Natural killer cell (primary cell): ENCODE results near the gene IL3RA. TPM values are rescaled to one million over a fixed set of nuclear protein-coding genes. Genes with fewer than 3 reads are reported as not detected.

Experiments
- ATAC-seq, 3 donors: fragments of 150-1000 bp in 2 of 3; fragments of 200-7000 bp in 1 of 3; cut with Tn5 transposase; 1 replicate in 1 of 3; 2 replicates in 2 of 3; pipeline ENCODE4 v1.10.0; 2021; ENCODE audit warnings: mild to moderate bottlenecking in 2 of 3, moderate library complexity in 2 of 3
- DNase-seq, 2 donors: peaks; one replicate each; pipeline versions ENCODE4 v3.0.0 to v3.0.0-alpha.2; 2013 to 2021; ENCODE audit warnings: mixed read lengths in 1 of 2
- H3K27ac ChIP-seq: one replicate; pipeline ENCODE4 v1.5.1; 2013; ENCODE audit warnings: mild to moderate bottlenecking, low read length
- H3K27me3 ChIP-seq: one replicate; pipeline ENCODE4 v1.6.1; 2013; ENCODE audit warnings: low read length; ENCODE audit not compliant: control insufficient read depth, insufficient read depth
- H3K36me3 ChIP-seq: one replicate; pipeline ENCODE4 v1.6.1; 2013; ENCODE audit warnings: low read length; ENCODE audit not compliant: control insufficient read depth, insufficient read depth
- H3K4me1 ChIP-seq: one replicate; pipeline ENCODE4 v1.6.1; 2013; ENCODE audit warnings: low read length; ENCODE audit not compliant: control insufficient read depth, insufficient read depth
- H3K4me3 ChIP-seq: one replicate; pipeline ENCODE4 v1.5.1; 2013; ENCODE audit warnings: low read length
- H3K9me3 ChIP-seq: one replicate; pipeline ENCODE4 v1.6.1; 2013; ENCODE audit warnings: low read length; ENCODE audit not compliant: control insufficient read depth, insufficient read depth
- H3K27ac Mint-ChIP-seq, 2 donors: one replicate each; pipeline ENCODE4 v1.8.0; 2022; ENCODE audit warnings: mild to moderate bottlenecking in 2 of 2, mixed read lengths in 2 of 2, moderate library complexity in 1 of 2
- H3K27me3 Mint-ChIP-seq, 2 donors: one replicate each; pipeline ENCODE4 v1.8.0; 2022; ENCODE audit warnings: low read depth in 2 of 2, mixed read lengths in 2 of 2
- H3K36me3 Mint-ChIP-seq: one replicate; pipeline ENCODE4 v1.8.0; 2022; ENCODE audit warnings: mixed read lengths
- H3K4me1 Mint-ChIP-seq, 2 donors: one replicate each; pipeline ENCODE4 v1.8.0; 2022; ENCODE audit warnings: mixed read lengths in 2 of 2
- H3K4me3 Mint-ChIP-seq: one replicate; pipeline ENCODE4 v1.8.0; 2022; ENCODE audit warnings: mild to moderate bottlenecking, moderate library complexity, mixed read lengths
- H3K9me3 Mint-ChIP-seq, 2 donors: one replicate each; pipeline ENCODE4 v1.8.0; 2022; ENCODE audit warnings: mixed read lengths in 2 of 2
- WGBS: methylation state at CpG from one replicate; pipeline ENCODE4 v1.1.7; 2013; ENCODE audit warnings: missing lambda C conversion rate; ENCODE audit not compliant: insufficient coverage; 5-methylcytosine and 5-hydroxymethylcytosine counted together
- intact Hi-C: fragments of 100-400 bp; cut with micrococcal nuclease; formaldehyde crosslinking; loops from one replicate; pipeline ENCODE4 v1.14.2; 2022
- total RNA-seq, 4 donors: library from RNA; stranded (reverse); fragments of 120-200 nt in 1 of 4; gene quantifications; one replicate each; pipeline versions ENCODE4 v1.2.3 to v1.2.4, GENCODE V29; 2013 to 2022
- TF ChIP-seq, protein P1 (sequence below): fragments of 200-600 bp; IDR thresholded peaks from one replicate; pipeline ENCODE4 v1.8.0; 2022; ENCODE audit warnings: antibody characterized with exemption

Gene IL3RA
- total RNA-seq, 3 donors from 2014 or later (not counting 1 experiment from before 2014, with no cell fraction given), result 3.3 to 97.9 (median 4.4) TPM

DNA sequence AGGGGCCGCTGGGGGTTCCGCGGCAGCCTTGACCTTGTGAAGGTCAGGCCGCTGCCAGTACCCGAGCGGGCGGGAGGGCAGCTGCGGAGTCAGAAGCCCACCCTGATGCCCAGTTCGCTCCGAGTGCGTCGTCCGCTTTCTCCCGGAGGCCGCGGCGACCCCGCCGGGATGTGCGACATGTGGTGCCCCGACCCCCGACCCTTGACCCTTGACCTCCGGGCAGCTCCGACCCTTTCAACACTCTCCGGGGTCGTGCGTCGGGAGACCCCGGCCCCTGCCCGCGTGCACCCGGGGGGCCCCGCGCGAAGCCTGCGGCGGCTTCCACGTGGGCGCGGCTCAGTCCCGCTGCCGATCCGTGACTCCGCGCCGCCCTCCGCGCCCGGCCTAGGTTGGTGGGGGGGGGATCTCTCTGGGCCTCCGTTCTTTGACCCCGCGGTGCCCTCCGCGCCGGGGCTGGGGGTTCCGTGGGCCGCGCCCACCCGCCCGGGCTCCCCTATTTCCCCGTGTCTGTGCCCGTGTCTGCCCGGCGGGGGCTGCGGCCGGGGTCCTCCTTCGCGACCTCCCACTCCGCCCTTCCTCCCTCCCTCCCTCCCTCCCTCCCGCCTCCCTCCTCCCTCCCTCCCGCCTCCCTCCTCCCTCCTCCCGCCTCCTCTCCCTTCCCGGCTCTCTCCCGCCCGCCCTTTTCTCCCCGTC is 55.9 kb downstream of the IL3RA start:
- peak; percentile 20 to 40 (median 29) for ATAC-seq
- no peaks in the 10 kb centered on the region for H3K27me3 Mint-ChIP-seq
- TF ChIP-seq, protein P1, sequence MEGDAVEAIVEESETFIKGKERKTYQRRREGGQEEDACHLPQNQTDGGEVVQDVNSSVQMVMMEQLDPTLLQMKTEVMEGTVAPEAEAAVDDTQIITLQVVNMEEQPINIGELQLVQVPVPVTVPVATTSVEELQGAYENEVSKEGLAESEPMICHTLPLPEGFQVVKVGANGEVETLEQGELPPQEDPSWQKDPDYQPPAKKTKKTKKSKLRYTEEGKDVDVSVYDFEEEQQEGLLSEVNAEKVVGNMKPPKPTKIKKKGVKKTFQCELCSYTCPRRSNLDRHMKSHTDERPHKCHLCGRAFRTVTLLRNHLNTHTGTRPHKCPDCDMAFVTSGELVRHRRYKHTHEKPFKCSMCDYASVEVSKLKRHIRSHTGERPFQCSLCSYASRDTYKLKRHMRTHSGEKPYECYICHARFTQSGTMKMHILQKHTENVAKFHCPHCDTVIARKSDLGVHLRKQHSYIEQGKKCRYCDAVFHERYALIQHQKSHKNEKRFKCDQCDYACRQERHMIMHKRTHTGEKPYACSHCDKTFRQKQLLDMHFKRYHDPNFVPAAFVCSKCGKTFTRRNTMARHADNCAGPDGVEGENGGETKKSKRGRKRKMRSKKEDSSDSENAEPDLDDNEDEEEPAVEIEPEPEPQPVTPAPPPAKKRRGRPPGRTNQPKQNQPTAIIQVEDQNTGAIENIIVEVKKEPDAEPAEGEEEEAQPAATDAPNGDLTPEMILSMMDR, result no peak
- peak overlapping the region; percentile 85 for H3K4me3 ChIP-seq
- WGBS, result under 1% methylated on average over 67 of the region's 76 CpGs
- no peak for DNase-seq
- H3K4me1 Mint-ChIP-seq, result peaks cover 35 to 58% of the 10 kb centered on the region in 2 donors
- H3K27ac Mint-ChIP-seq, result peak overlapping the region; percentile 85 to 94
- H3K27ac ChIP-seq, result peak overlapping the region; percentile 87
- no peaks in the 10 kb centered on the region for H3K27me3 ChIP-seq
- H3K36me3 ChIP-seq, result peaks cover 29% of the 10 kb centered on the region
- H3K9me3 Mint-ChIP-seq, result no peaks in the 10 kb centered on the region
- peaks cover 24% of the 10 kb centered on the region for H3K4me1 ChIP-seq
- no peaks in the 10 kb centered on the region for H3K9me3 ChIP-seq
- H3K4me3 Mint-ChIP-seq, result peak overlapping the region; percentile 92
- H3K36me3 Mint-ChIP-seq, result no peaks in the 10 kb centered on the region
- intact Hi-C loops, result loop anchor here (1.0 to 5.0 kb wide), 4 partner anchors 61 to 265 kb away; partner anchors contain the start of genes AKAP17A and P2RY8

DNA sequence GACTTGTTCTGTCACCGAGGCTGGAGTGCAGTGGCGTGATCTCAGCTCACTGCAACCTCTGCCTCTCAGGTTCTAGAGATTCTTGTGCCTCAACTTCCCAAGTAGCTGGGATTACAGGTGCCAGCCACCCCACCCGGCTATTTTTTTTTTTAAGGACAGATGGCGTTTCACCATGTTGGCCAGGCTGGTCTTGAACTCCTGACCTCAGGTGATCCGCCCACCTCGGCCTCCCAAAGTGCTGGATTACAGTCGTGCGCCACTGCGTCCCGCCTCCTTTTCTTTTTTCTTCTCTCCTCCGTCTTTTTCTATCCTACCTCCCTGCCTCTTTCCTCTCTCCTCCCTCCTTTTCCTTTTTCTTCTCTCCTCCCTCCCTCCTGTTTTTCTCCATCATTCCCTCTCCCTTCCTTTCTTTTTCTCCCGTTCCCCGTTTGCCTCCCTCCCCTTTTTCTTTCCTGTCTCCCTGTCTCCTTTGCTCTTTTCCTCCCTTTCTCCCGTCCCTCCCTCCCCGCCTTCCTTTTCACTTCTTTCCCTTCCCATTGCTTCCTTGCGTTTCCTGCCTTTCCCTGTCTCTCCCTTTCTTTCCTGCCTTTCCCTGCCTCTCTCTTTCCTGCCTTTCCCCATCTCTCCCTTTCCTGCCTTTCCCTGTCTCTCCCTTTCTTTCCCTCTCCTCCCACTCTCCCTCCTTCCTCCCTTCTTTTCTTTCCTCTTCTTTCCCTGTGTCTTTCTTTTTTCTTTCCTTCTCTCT is 57.5 kb downstream of the IL3RA start:
- Mint-ChIP-seq H3K36me3 (no peaks in the 10 kb centered on the region), H3K27me3 (no peaks in the 10 kb centered on the region), H3K27ac (peak overlapping the region; percentile 80 to 94), H3K4me1 (peaks cover 20 to 44% of the 10 kb centered on the region in 2 donors), H3K9me3 (no peaks in the 10 kb centered on the region), H3K4me3 (peak overlapping the region; percentile 92)
- WGBS, result 95% methylated on average over 16 of the region's 16 CpGs
- peaks cover 15% of the 10 kb centered on the region for H3K36me3 ChIP-seq
- intact Hi-C loops, result loop anchor here (5.0 kb wide), 2 partner anchors 198 to 263 kb away; partner anchors contain the start of gene AKAP17A
- no peak for ATAC-seq
- no peak overlapping the region for H3K4me3 ChIP-seq
- DNase-seq, result no peak
- H3K4me1 ChIP-seq, result peaks cover 24% of the 10 kb centered on the region
- H3K27ac ChIP-seq, result no peak overlapping the region
- TF ChIP-seq, protein P1, result no peak
- H3K9me3 ChIP-seq, result no peaks in the 10 kb centered on the region
- no peaks in the 10 kb centered on the region for H3K27me3 ChIP-seq

DNA sequence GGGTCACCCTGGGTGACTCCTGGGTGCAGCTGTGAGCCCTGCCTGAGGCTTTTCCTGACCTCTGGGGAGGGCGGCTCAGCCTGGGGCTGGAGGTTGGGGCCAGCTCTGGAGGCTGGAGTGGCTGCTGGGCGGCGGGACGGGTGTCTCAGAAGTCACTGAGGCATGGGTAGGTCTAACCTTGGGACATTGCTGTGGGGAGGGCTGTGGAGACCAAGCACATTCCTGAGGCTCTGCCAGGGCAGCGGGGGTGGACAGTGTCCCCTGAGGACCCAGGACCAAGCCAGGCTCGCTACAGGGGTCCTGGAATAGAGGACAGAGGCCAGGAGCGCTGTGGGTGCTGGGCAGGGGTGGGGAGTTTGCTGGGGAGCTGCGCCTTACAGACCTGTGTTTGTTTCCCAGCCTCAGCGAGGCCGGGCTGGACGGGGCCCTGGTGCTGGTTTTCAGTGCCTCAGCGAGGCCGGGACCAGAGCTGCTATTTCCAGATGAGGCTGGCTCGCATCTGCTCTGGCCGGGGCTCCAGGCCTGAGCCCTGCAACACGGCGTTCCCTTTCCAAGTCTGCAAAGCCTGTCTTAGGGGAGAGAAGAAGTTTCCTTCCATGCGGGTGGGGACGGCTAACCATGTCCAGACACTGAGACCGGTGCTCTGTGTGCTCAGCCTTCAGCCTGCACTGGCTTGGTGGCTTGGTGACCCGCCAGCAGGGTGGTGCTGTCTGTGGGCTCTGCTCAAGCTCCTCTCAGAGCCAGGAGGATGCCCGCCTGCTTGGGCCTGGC is 58.3 kb downstream of the IL3RA start:
- no peaks in the 10 kb centered on the region for H3K27me3 Mint-ChIP-seq
- TF ChIP-seq, protein P1, result no peak
- H3K4me3 Mint-ChIP-seq, result peak overlapping the region; percentile 64
- peaks cover 7% of the 10 kb centered on the region for H3K36me3 ChIP-seq
- DNase-seq (no peak), ATAC-seq (no peak)
- no peaks in the 10 kb centered on the region for H3K9me3 Mint-ChIP-seq
- intact Hi-C loops, result loop anchor here (5.0 kb wide), 2 partner anchors 197 to 262 kb away; partner anchors contain the start of gene AKAP17A
- H3K4me1 Mint-ChIP-seq, result peaks cover 15 to 44% of the 10 kb centered on the region in 2 donors
- H3K4me1 ChIP-seq, result peaks cover 22% of the 10 kb centered on the region
- H3K9me3 ChIP-seq, result no peaks in the 10 kb centered on the region
- no peaks in the 10 kb centered on the region for H3K36me3 Mint-ChIP-seq
- no peak overlapping the region for H3K27ac ChIP-seq
- H3K4me3 ChIP-seq, result no peak overlapping the region
- WGBS, result 96% methylated on average over 22 of the region's 22 CpGs
- H3K27me3 ChIP-seq, result no peaks in the 10 kb centered on the region
- peak overlapping the region in 1 of 2 donors; percentile 94 for H3K27ac Mint-ChIP-seq
